H1 (cell line): ENCODE results near the gene CRADD. TPM values are rescaled to one million over a fixed set of nuclear protein-coding genes. Genes with fewer than 3 reads are reported as not detected.

Experiments
- CTCF ChIA-PET: fragments of 300-600 bp; sonication (Branson Sonifier 250); formaldehyde crosslinking; loops from one replicate; lab custom pipeline; 2021; ENCODE audit not compliant: partially characterized antibody; lab: Charles Lee
- POLR2A ChIA-PET: fragments of 300-600 bp; sonication (Branson Sonifier 250); formaldehyde crosslinking; loops from one replicate; lab custom pipeline; 2021; ENCODE audit warnings: inconsistent platforms; ENCODE audit not compliant: partially characterized antibody; lab: Charles Lee
- DNase-seq, 2 experiments: peaks; one replicate each; pipeline versions ENCODE4 v3.0.0 to v3.0.0-alpha.2; 2010 to 2022; ENCODE audit warnings: low spot score in 2 of 2, low read depth in 1 of 2, mixed read lengths in 1 of 2
- FAIRE-seq: peaks from 2 replicates; lab custom pipeline; 2011; peaks lifted over from hg19 to GRCh38; lab: Jason Lieb, UNC
- H2AFZ ChIP-seq: 2 replicates; pipeline ENCODE4 v1.8.1; 2012; ENCODE audit warnings: low read length, inconsistent platforms
- H2AK5ac ChIP-seq: 2 replicates; pipeline ENCODE4 v1.6.1; 2013; ENCODE audit warnings: low read depth, low read length
- H2BK120ac ChIP-seq: replicated peaks from 2 replicates; pipeline ENCODE3; 2013; ENCODE audit warnings: low read depth, low read length, inconsistent platforms
- H2BK12ac ChIP-seq: 2 replicates; pipeline ENCODE4 v1.6.1; 2013; ENCODE audit warnings: low read depth, low read length
- H2BK15ac ChIP-seq: 2 replicates; pipeline ENCODE4 v1.6.1; 2013; ENCODE audit warnings: low read length
- H2BK20ac ChIP-seq: 2 replicates; pipeline ENCODE4 v1.6.1; 2013; ENCODE audit warnings: low read length
- H2BK5ac ChIP-seq: 2 replicates; pipeline ENCODE4 v1.6.1; 2013; ENCODE audit warnings: low read depth, low read length
- H3K14ac ChIP-seq: 2 replicates; pipeline ENCODE4 v1.6.1; 2013; ENCODE audit warnings: inconsistent platforms; ENCODE audit not compliant: insufficient read length
- H3K18ac ChIP-seq: 2 replicates; pipeline ENCODE4 v1.6.1; 2013; ENCODE audit warnings: low read length; ENCODE audit errors: extremely low read depth
- H3K23ac ChIP-seq: 2 replicates; pipeline ENCODE4 v1.6.1; 2013; ENCODE audit warnings: inconsistent platforms; ENCODE audit not compliant: insufficient read length
- H3K23me2 ChIP-seq: 2 replicates; pipeline ENCODE4 v1.6.1; 2013; ENCODE audit warnings: low read depth, low read length
- H3K27ac ChIP-seq: 2 replicates; pipeline ENCODE4 v1.6.1; 2011; ENCODE audit warnings: low read depth, low read length, inconsistent platforms
- H3K27me3 ChIP-seq, 4 experiments: replicated peaks in 1 of 4; 1 replicate in 1 of 4; 2 replicates in 3 of 4; pipeline versions ENCODE4 v1.6.1 to v1.8.1; 2011 to 2013; ENCODE audit warnings: low read length in 3 of 4, mild to moderate bottlenecking in 3 of 4, inconsistent platforms in 2 of 4, mixed read lengths in 2 of 4, moderate library complexity in 1 of 4; ENCODE audit not compliant: control insufficient read depth in 3 of 4, insufficient read depth in 3 of 4; ENCODE audit errors: extremely low read depth in 1 of 4
- H3K36me3 ChIP-seq, 4 experiments: 2 replicates each; pipeline versions ENCODE4 v1.6.1 to v1.8.1; 2011 to 2013; ENCODE audit warnings: mild to moderate bottlenecking in 4 of 4, low read length in 3 of 4, moderate library complexity in 2 of 4, control low read depth in 1 of 4, inconsistent platforms in 1 of 4; ENCODE audit not compliant: insufficient read depth in 4 of 4, control insufficient read depth in 2 of 4
- H3K4ac ChIP-seq: replicated peaks from 2 replicates; pipeline ENCODE3; 2013; ENCODE audit warnings: low read length, low read depth, mixed read lengths, inconsistent platforms; ENCODE audit not compliant: insufficient read length
- H3K4me1 ChIP-seq, 4 experiments: replicated peaks in 1 of 4; 1 replicate in 1 of 4; 2 replicates in 3 of 4; pipeline versions ENCODE4 v1.6.1 to v1.8.1; 2011 to 2013; ENCODE audit warnings: low read length in 3 of 4, inconsistent platforms in 2 of 4, mixed read lengths in 1 of 4; ENCODE audit not compliant: insufficient read depth in 4 of 4, control insufficient read depth in 3 of 4
- H3K4me2 ChIP-seq, 2 experiments: 2 replicates each; pipeline versions ENCODE4 v1.6.1 to v1.8.1; 2011 to 2013; ENCODE audit warnings: low read depth in 2 of 2, low read length in 2 of 2, control low read depth in 1 of 2, inconsistent platforms in 1 of 2, mild to moderate bottlenecking in 1 of 2; ENCODE audit not compliant: insufficient read depth in 1 of 2
- H3K4me3 ChIP-seq, 4 experiments: fragments of 200-600, 300-600 bp in 1 of 4; sonication (generic), shearing (Covaris generic), sonication (Bioruptor Twin) in 1 of 4; 2 replicates each; pipeline versions ENCODE4 v1.5.1 to v1.8.1; 2011 to 2016; ENCODE audit warnings: low read length in 4 of 4, low read depth in 3 of 4, control low read depth in 2 of 4, inconsistent platforms in 2 of 4, mild to moderate bottlenecking in 2 of 4, mixed read lengths in 1 of 4, moderate library complexity in 1 of 4; ENCODE audit not compliant: insufficient read depth in 2 of 4; ENCODE audit errors: extremely low read depth in 1 of 4
- H3K56ac ChIP-seq: replicated peaks from 2 replicates; pipeline ENCODE3; 2013; ENCODE audit warnings: low read depth, mild to moderate bottlenecking, mixed read lengths, low read length, inconsistent platforms; ENCODE audit not compliant: insufficient read length
- H3K79me1 ChIP-seq: 2 replicates; pipeline ENCODE4 v1.6.1; 2013; ENCODE audit warnings: low read depth, low read length, control low read depth
- H3K79me2 ChIP-seq, 2 experiments: 2 replicates each; pipeline versions ENCODE4 v1.6.1 to v1.8.1; 2012 to 2013; ENCODE audit warnings: low read length in 2 of 2, mild to moderate bottlenecking in 2 of 2, inconsistent platforms in 1 of 2; ENCODE audit not compliant: insufficient read depth in 2 of 2, control insufficient read depth in 1 of 2
- H3K9ac ChIP-seq, 4 experiments: replicated peaks in 1 of 4; 1 replicate in 1 of 4; 2 replicates in 3 of 4; pipeline versions ENCODE4 v1.6.1 to v1.8.1; 2011 to 2013; ENCODE audit warnings: low read depth in 3 of 4, low read length in 3 of 4, control low read depth in 2 of 4, mild to moderate bottlenecking in 2 of 4, moderate library complexity in 2 of 4, inconsistent platforms in 1 of 4; ENCODE audit errors: extremely low read depth in 1 of 4
- H3K9me3 ChIP-seq, 2 experiments: 2 replicates each; pipeline versions ENCODE4 v1.6.1 to v1.8.1; 2012 to 2013; ENCODE audit warnings: mild to moderate bottlenecking in 2 of 2, moderate library complexity in 2 of 2, control low read depth in 1 of 2, inconsistent platforms in 1 of 2, low read depth in 1 of 2, low read length in 1 of 2, mixed read lengths in 1 of 2; ENCODE audit not compliant: insufficient read depth in 2 of 2
- H4K20me1 ChIP-seq, 2 experiments: replicated peaks in 1 of 2; 2 replicates each; pipeline versions ENCODE3 to v1.8.1; 2011 to 2013; ENCODE audit warnings: inconsistent platforms in 2 of 2, low read length in 2 of 2, mild to moderate bottlenecking in 1 of 2; ENCODE audit not compliant: insufficient read depth in 2 of 2, control insufficient read depth in 1 of 2
- H4K5ac ChIP-seq: 2 replicates; pipeline ENCODE4 v1.6.1; 2013; ENCODE audit warnings: low read length, low read depth, mixed read lengths, inconsistent platforms; ENCODE audit not compliant: insufficient read length
- H4K8ac ChIP-seq: 2 replicates; pipeline ENCODE4 v1.8.0; 2013; ENCODE audit warnings: mild to moderate bottlenecking, moderate library complexity, low read length, inconsistent platforms; ENCODE audit not compliant: insufficient read depth; ENCODE audit errors: extremely low read depth
- H4K91ac ChIP-seq: replicated peaks from 2 replicates; pipeline ENCODE3; 2013; ENCODE audit warnings: low read length, mixed read lengths, inconsistent platforms; ENCODE audit not compliant: insufficient read length
- CBX5 ChIP-seq: fragments of 300-800, 300-1000 bp; sonication (generic); IDR thresholded peaks from 2 replicates; pipeline ENCODE4 v1.7.1; 2016; ENCODE audit warnings: antibody characterized with exemption, low read length, low read depth
- CHD1 ChIP-seq: IDR thresholded peaks from 2 replicates; pipeline ENCODE4 v1.6.1; 2012; ENCODE audit warnings: low read depth, low read length, improper control_type of control experiment
- FOSL1 ChIP-seq: IDR thresholded peaks from 2 replicates; pipeline ENCODE4 v1.6.1; 2011; ENCODE audit warnings: mild to moderate bottlenecking, low read depth, low read length, moderate library complexity; ENCODE audit not compliant: insufficient read depth
- KDM5A ChIP-seq: fragments of 200-600 bp; IDR thresholded peaks from 2 replicates; pipeline ENCODE4 v1.7.1; 2012; ENCODE audit warnings: mild to moderate bottlenecking, low read length, inconsistent platforms, mixed read lengths
- NRF1 ChIP-seq: IDR thresholded peaks from 2 replicates; pipeline ENCODE4 v1.6.1; 2011; ENCODE audit warnings: mild to moderate bottlenecking, low read depth, low read length, improper control_type of control experiment
- RAD21 ChIP-seq, 2 experiments: IDR thresholded peaks in 1 of 2; conservative IDR thresholded peaks in 1 of 2; 2 replicates each; pipeline ENCODE4 v1.6.1; 2011; ENCODE audit warnings: low read depth in 2 of 2, low read length in 2 of 2, improper control_type of control experiment in 1 of 2, inconsistent platforms in 1 of 2, mild to moderate bottlenecking in 1 of 2, moderate library complexity in 1 of 2
- SP4 ChIP-seq: IDR thresholded peaks from 2 replicates; pipeline ENCODE4 v1.6.1; 2012; ENCODE audit warnings: low read length, inconsistent platforms
- TBP ChIP-seq: IDR thresholded peaks from 2 replicates; pipeline ENCODE4 v1.6.1; 2011; ENCODE audit warnings: low read depth, low read length, improper control_type of control experiment
- ZNF274 ChIP-seq: IDR thresholded peaks from 2 replicates; pipeline ENCODE4 v1.7.0; 2012; ENCODE audit warnings: low read length, borderline replicate concordance; ENCODE audit errors: extremely low read depth
- WGBS, 2 experiments: shearing (Covaris generic) in 1 of 2; methylation state at CpG; one replicate each; pipeline versions ENCODE4 v1.1.6 to v1.1.7; 2013 to 2015; ENCODE audit warnings: low lambda C conversion rate in 2 of 2, mixed read lengths in 2 of 2, inconsistent platforms in 1 of 2, low coverage in 1 of 2, missing lambda C conversion rate in 1 of 2; ENCODE audit not compliant: insufficient replicate concordance in 2 of 2, insufficient coverage in 1 of 2, insufficient read length in 1 of 2; ENCODE audit errors: extremely low coverage in 1 of 2, missing lambda C conversion rate in 1 of 2; 5-methylcytosine and 5-hydroxymethylcytosine counted together
- polyA plus RNA-seq, 7 experiments: library from polyadenylated mRNA; depleted of rRNA in 3 of 7; stranded (reverse) in 5 of 7; unstranded in 2 of 7; fragments of >200 nt in 5 of 7; fragments of 200-250 nt in 2 of 7; gene quantifications; 1 replicate in 5 of 7; 2 replicates in 1 of 7; 4 replicates in 1 of 7; pipeline versions ENCODE4 v1.2.1 to v1.2.3, GENCODE V29; 2011 to 2013; ENCODE audit warnings: missing spikeins in 2 of 7, mixed read lengths in 2 of 7
- total RNA-seq: library from RNA; stranded (reverse); fragmentation: NEBNext Ultra II Directional; extraction: Animal tissue kit (Norgen Biotek cat#: 25700); gene quantifications from 2 replicates; pipeline ENCODE4 v1.2.1, GENCODE V29; 2021

The CRADD gene
- total and polyA plus RNA-seq, 2 of the 8 experiments (the other 6 are each of a cell fraction or from before 2014, with no cell fraction given): 8.1 to 15.4 TPM

DNA sequence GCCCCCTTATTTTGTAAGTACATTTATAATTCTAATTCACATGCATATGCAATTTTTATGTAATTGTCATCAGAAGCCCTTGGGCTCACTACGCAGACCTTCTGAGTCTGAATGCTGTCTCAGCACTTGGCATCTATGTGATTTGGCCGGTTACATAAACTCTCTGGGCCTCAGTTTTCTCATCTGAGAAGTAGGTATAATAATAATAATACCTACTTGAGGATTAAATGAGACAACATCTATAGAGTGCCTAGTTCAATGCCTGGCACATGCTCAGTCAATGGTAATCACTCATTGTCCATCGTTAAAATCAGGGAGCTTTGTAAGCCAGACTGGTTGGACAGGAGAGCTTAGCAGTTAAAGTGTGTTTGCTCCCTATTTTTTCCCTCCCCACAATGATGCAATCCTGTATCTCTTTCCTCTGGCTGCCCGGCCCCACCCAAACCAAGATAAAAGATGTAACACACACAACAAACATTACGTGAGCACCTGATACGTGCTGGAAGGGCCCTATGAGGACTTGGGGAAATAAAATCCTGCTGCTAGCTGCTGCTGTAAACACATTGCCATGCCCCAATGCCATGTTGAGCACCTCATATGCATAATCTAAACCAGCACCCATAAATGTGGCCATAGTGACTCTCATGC is 235.0 kb downstream of the CRADD start:
- Histone ChIP-seq H2BK120ac (no peak overlapping the region), H3K4me1 (no peaks in the 10 kb centered on the region), H3K79me1 (no peaks in the 10 kb centered on the region), H3K79me2 (no peaks in the 10 kb centered on the region), H2AFZ (no peak overlapping the region), H3K23ac (no peak overlapping the region), H4K91ac (no peak overlapping the region), H3K23me2 (no peaks in the 10 kb centered on the region), H3K18ac (no peak overlapping the region), H2BK20ac (no peak overlapping the region), H3K27ac (no peak overlapping the region), H3K14ac (no peak overlapping the region), H3K56ac (no peak overlapping the region), H3K36me3 (no peaks in the 10 kb centered on the region), H2BK12ac (no peak overlapping the region), H3K4me2 (no peak overlapping the region), H4K20me1 (no peaks in the 10 kb centered on the region), H3K9me3 (no peaks in the 10 kb centered on the region), H3K4ac (no peak overlapping the region), H3K9ac (no peak overlapping the region), H4K8ac (no peak overlapping the region), H3K4me3 (no peak overlapping the region), H2AK5ac (no peak overlapping the region), H2BK15ac (no peak overlapping the region), H3K27me3 (no peaks in the 10 kb centered on the region), H4K5ac (no peak overlapping the region), H2BK5ac (no peak overlapping the region)
- no peak for DNase-seq
- POLR2A ChIA-PET: no interaction called here
- no peak for FAIRE-seq
- TF ChIP-seq KDM5A (no peak), FOSL1 (no peak), ZNF274 (no peak), CBX5 (no peak), RAD21 (IDR thresholded peaks at IDR 0.05 in 1 of 2, conservative IDR thresholded peaks at IDR 0.05 in 1 of 2; ENCODE audit: low read depth in 2 of 2, low read length in 2 of 2) (no peak), CHD1 (no peak), NRF1 (no peak), TBP (no peak), SP4 (no peak)
- WGBS, 2 experiments: 87% methylated on average over 6 of the region's 6 CpGs; no CpG with 5 or more reads in 1 of the 2 experiments
- CTCF ChIA-PET: interaction anchor here (0.6 to 1.7 kb wide), 4 partner anchors 12 to 388 kb away, joined by 3 to 6 read pairs (median 3); no protein-coding TSS in a partner anchor
